HepG2 (cell line): Measurements from ENCODE around the gene CAPS. TPM values are rescaled to one million over a fixed set of nuclear protein-coding genes. Genes with fewer than 3 reads are reported as not detected.

ENCODE experiments used
- ATAD3A ChIP-seq: sonication (generic); formaldehyde crosslinking; IDR thresholded peaks from 2 replicates; pipeline ENCODE4 v1.4.0; 2020; ENCODE audit warnings: missing genetic modification reagents
- FOXA1 ChIP-seq, 2 experiments: fragments of 450-650 bp in 1 of 2; sonication (generic) in 1 of 2; formaldehyde crosslinking in 1 of 2; IDR thresholded peaks; 2 replicates each; pipeline versions ENCODE4 v1.4.0 to v1.6.1; 2016 to 2020; ENCODE audit warnings: missing genetic modification reagents in 1 of 2
- FOXJ3 ChIP-seq: sonication (generic); formaldehyde crosslinking; IDR thresholded peaks from 2 replicates; pipeline ENCODE4 v1.4.0; 2020; ENCODE audit warnings: missing genetic modification reagents, mild to moderate bottlenecking, borderline replicate concordance
- GLI4 ChIP-seq: sonication (generic); formaldehyde crosslinking; IDR thresholded peaks from 2 replicates; pipeline ENCODE4 v1.5.1; 2020; ENCODE audit warnings: missing genetic modification reagents, mild to moderate bottlenecking, moderate library complexity, borderline replicate concordance
- HDAC1 ChIP-seq: sonication (generic); formaldehyde crosslinking; IDR thresholded peaks from 2 replicates; pipeline ENCODE4 v1.5.1; 2020; ENCODE audit warnings: mild to moderate bottlenecking, missing genetic modification reagents
- HMGXB3 ChIP-seq: sonication (generic); formaldehyde crosslinking; IDR thresholded peaks from 2 replicates; pipeline ENCODE4 v1.4.0; 2020; ENCODE audit warnings: missing genetic modification reagents, borderline replicate concordance
- RAD21 ChIP-seq: fragments of 450-650 bp; formaldehyde crosslinking; IDR thresholded peaks from 2 replicates; pipeline ENCODE4 v1.5.0; 2020; ENCODE audit warnings: mild to moderate bottlenecking
- SMC3 ChIP-seq: IDR thresholded peaks from 2 replicates; pipeline ENCODE4 v1.6.1; 2011; ENCODE audit warnings: low read length, improper control_type of control experiment
- SOX13 ChIP-seq, 3 experiments: fragments of 450-650 bp in 1 of 3; sonication (generic) in 1 of 3; formaldehyde crosslinking in 1 of 3; IDR thresholded peaks in 2 of 3; conservative IDR thresholded peaks in 1 of 3; 2 replicates each; pipeline versions ENCODE4 v1.5.0 to v1.6.1; 2016 to 2020; ENCODE audit warnings: antibody characterized with exemption in 1 of 3, mild to moderate bottlenecking in 1 of 3, missing compliant biosample characterization in 1 of 3, missing genetic modification reagents in 1 of 3, moderate library complexity in 1 of 3
- SP5 ChIP-seq: IDR thresholded peaks from 2 replicates; pipeline ENCODE4 v1.6.1; 2016; ENCODE audit warnings: low read depth, borderline replicate concordance
- SRF ChIP-seq: IDR thresholded peaks from 2 replicates; pipeline ENCODE4 v1.6.1; 2011; ENCODE audit warnings: mild to moderate bottlenecking, low read depth, low read length, moderate library complexity
- ZNF264 ChIP-seq: sonication (generic); formaldehyde crosslinking; IDR thresholded peaks from 2 replicates; pipeline ENCODE4 v1.4.0; 2020; ENCODE audit warnings: missing genetic modification reagents
- ZNF326 ChIP-seq: sonication (generic); formaldehyde crosslinking; IDR thresholded peaks from 2 replicates; pipeline ENCODE4 v1.4.0; 2020; ENCODE audit warnings: missing genetic modification reagents, borderline replicate concordance
- ZNF367 ChIP-seq: sonication (generic); formaldehyde crosslinking; IDR thresholded peaks from 2 replicates; pipeline ENCODE4 v1.4.0; 2020; ENCODE audit warnings: missing genetic modification reagents, borderline replicate concordance
- ZNF558 ChIP-seq: sonication (generic); formaldehyde crosslinking; IDR thresholded peaks from 2 replicates; pipeline ENCODE4 v1.9.0; 2022; ENCODE audit warnings: mild to moderate bottlenecking, missing genetic modification reagents, borderline replicate concordance
- ZNF577 ChIP-seq: sonication (generic); formaldehyde crosslinking; IDR thresholded peaks from 2 replicates; pipeline ENCODE4 v1.4.0; 2020; ENCODE audit warnings: mild to moderate bottlenecking, low read depth, missing genetic modification reagents, borderline replicate concordance
- ZSCAN29 ChIP-seq: sonication (generic); formaldehyde crosslinking; conservative IDR thresholded peaks from 2 replicates; pipeline ENCODE4 v1.4.0; 2020; ENCODE audit warnings: mild to moderate bottlenecking, missing genetic modification reagents
- polyA plus RNA-seq, 8 experiments: library from polyadenylated mRNA; depleted of rRNA in 3 of 8; stranded (reverse) in 7 of 8; unstranded in 1 of 8; fragments of >200 nt; fragmentation: Illumina TruSeq in 4 of 8; extraction: Trizol in 4 of 8; gene quantifications; 2 replicates each; pipeline versions ENCODE4 v1.2.1 to v1.2.3, GENCODE V29; 2011 to 2016; ENCODE audit warnings: low read depth in 4 of 8, missing spikeins in 1 of 8, mixed read lengths in 1 of 8; ENCODE audit not compliant: insufficient read depth in 1 of 8
- total RNA-seq, 5 experiments: library from RNA; depleted of rRNA; stranded (reverse); fragments of >200 nt; fragmentation: Illumina TruSeq; extraction: Trizol; gene quantifications; 2 replicates each; pipeline ENCODE4 v1.2.3, GENCODE V29; 2016; ENCODE audit warnings: low read depth in 1 of 5
- TF ChIP-seq, protein P1 (sequence below), 2 experiments: IDR thresholded peaks; 2 replicates each; pipeline ENCODE4 v1.6.1; 2011 to 2012; ENCODE audit warnings: low read length in 2 of 2, borderline replicate concordance in 1 of 2, low read depth in 1 of 2, mild to moderate bottlenecking in 1 of 2, moderate library complexity in 1 of 2
- TF ChIP-seq, protein P2 (sequence below): sonication (generic); formaldehyde crosslinking; IDR thresholded peaks from 2 replicates; pipeline ENCODE4 v1.5.1; 2020; ENCODE audit warnings: missing genetic modification reagents, mild to moderate bottlenecking, borderline replicate concordance

Gene CAPS
- total and polyA plus RNA-seq, 2 of the 13 experiments (the other 11 are each of a cell fraction or from before 2014, with no cell fraction given) = 3.1 TPM

GRCh38 chr19:5880604-5881078, 33.4 kb upstream of the CAPS start (continued):
- TF ChIP-seq ZNF367 (no peak), FOXJ3 (0 out of 2 replicates have a peak, but pooled peaks have one; percentile 40), ZNF264 (CRISPR knock-in tag) (peak; percentile 93), SOX13 (IDR thresholded peaks at IDR 0.05) (peak; percentile 59; the same call in 1 of the 2 replicates), SOX13 (CRISPR knock-in tag; conservative IDR thresholded peaks at IDR 0.05 in 1 of 2, IDR thresholded peaks at IDR 0.05 in 1 of 2) (peak in 1 of 2 experiments; percentile 87; a peak in 2 of 4 replicates), RAD21 (CRISPR knock-in tag) (no peak; the same call in 1 of the 2 replicates), SMC3 (no peak), HDAC1 (peak; percentile 89), FOXA1 (IDR thresholded peaks at IDR 0.05) (no peak), FOXA1 (CRISPR knock-in tag; IDR thresholded peaks at IDR 0.05) (peak; percentile 61), GLI4 (CRISPR knock-in tag) (no peak), SP5 (CRISPR knock-in tag) (peak; percentile 87), SRF (no peak), ZNF558 (CRISPR knock-in tag) (peak; percentile 65; the same call in 1 of the 2 replicates), ATAD3A (CRISPR knock-in tag) (no peak), HMGXB3 (no peak; the same call in 1 of the 2 replicates), ZSCAN29 (no peak), ZNF326 (CRISPR knock-in tag) (no peak), ZNF577 (CRISPR knock-in tag) (no peak)
- TF ChIP-seq, protein P1, sequence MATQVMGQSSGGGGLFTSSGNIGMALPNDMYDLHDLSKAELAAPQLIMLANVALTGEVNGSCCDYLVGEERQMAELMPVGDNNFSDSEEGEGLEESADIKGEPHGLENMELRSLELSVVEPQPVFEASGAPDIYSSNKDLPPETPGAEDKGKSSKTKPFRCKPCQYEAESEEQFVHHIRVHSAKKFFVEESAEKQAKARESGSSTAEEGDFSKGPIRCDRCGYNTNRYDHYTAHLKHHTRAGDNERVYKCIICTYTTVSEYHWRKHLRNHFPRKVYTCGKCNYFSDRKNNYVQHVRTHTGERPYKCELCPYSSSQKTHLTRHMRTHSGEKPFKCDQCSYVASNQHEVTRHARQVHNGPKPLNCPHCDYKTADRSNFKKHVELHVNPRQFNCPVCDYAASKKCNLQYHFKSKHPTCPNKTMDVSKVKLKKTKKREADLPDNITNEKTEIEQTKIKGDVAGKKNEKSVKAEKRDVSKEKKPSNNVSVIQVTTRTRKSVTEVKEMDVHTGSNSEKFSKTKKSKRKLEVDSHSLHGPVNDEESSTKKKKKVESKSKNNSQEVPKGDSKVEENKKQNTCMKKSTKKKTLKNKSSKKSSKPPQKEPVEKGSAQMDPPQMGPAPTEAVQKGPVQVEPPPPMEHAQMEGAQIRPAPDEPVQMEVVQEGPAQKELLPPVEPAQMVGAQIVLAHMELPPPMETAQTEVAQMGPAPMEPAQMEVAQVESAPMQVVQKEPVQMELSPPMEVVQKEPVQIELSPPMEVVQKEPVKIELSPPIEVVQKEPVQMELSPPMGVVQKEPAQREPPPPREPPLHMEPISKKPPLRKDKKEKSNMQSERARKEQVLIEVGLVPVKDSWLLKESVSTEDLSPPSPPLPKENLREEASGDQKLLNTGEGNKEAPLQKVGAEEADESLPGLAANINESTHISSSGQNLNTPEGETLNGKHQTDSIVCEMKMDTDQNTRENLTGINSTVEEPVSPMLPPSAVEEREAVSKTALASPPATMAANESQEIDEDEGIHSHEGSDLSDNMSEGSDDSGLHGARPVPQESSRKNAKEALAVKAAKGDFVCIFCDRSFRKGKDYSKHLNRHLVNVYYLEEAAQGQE (IDR thresholded peaks at IDR 0.05; ENCODE audit: borderline replicate concordance in 1 of 2, low read depth in 1 of 2, low read length in 2 of 2) = peak in 1 of 2 experiments; percentile 9; a peak in 1 of 4 replicates
- TF ChIP-seq, protein P2, sequence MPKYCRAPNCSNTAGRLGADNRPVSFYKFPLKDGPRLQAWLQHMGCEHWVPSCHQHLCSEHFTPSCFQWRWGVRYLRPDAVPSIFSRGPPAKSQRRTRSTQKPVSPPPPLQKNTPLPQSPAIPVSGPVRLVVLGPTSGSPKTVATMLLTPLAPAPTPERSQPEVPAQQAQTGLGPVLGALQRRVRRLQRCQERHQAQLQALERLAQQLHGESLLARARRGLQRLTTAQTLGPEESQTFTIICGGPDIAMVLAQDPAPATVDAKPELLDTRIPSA = no peak
